WTC11 (cell line): ENCODE results near the gene ITGB4.

Experiments used
- AFF4 ChIP-seq: sonication (generic); formaldehyde crosslinking; IDR thresholded peaks from 2 replicates; pipeline ENCODE4 v1.8.1; 2023; ENCODE audit warnings: mild to moderate bottlenecking, missing genetic modification reagents, borderline replicate concordance
- ATF2 ChIP-seq: sonication (generic); formaldehyde crosslinking; IDR thresholded peaks from 2 replicates; pipeline ENCODE4 v1.8.1; 2022; ENCODE audit warnings: low read depth, missing genetic modification reagents, borderline replicate concordance
- ATF6 ChIP-seq: sonication (generic); formaldehyde crosslinking; IDR thresholded peaks from 2 replicates; pipeline ENCODE4 v1.8.1; 2023; ENCODE audit warnings: mild to moderate bottlenecking, missing genetic modification reagents
- CTCF ChIP-seq: fragments of 200-600 bp; IDR thresholded peaks from 2 replicates; pipeline ENCODE4 v1.8.0; 2022; ENCODE audit warnings: antibody characterized with exemption
- E2F4 ChIP-seq: sonication (generic); formaldehyde crosslinking; IDR thresholded peaks from 2 replicates; pipeline ENCODE4 v1.8.1; 2022; ENCODE audit warnings: low read depth, mild to moderate bottlenecking, moderate library complexity, missing genetic modification reagents, borderline replicate concordance
- ERG ChIP-seq: fragments of 250-450 bp; sonication (Bioruptor Pico); IDR thresholded peaks from 2 replicates; pipeline ENCODE4 v1.8.0; 2021; ENCODE audit warnings: mild to moderate bottlenecking
- ETV6 ChIP-seq: sonication (generic); formaldehyde crosslinking; IDR thresholded peaks from 2 replicates; pipeline ENCODE4 v1.8.1; 2022; ENCODE audit warnings: mild to moderate bottlenecking, missing genetic modification reagents
- JAZF1 ChIP-seq: fragments of 250-450 bp; sonication (Bioruptor Pico); IDR thresholded peaks from 2 replicates; pipeline ENCODE4 v1.9.0; 2021; ENCODE audit warnings: moderate library complexity, mild to moderate bottlenecking, inconsistent platforms
- JUN ChIP-seq: sonication (generic); formaldehyde crosslinking; IDR thresholded peaks from 2 replicates; pipeline ENCODE4 v1.8.0; 2023; ENCODE audit warnings: mild to moderate bottlenecking, missing genetic modification reagents
- SMAD3 ChIP-seq: sonication (generic); formaldehyde crosslinking; IDR thresholded peaks from 2 replicates; pipeline ENCODE4 v1.8.0; 2022; ENCODE audit warnings: missing genetic modification reagents, mild to moderate bottlenecking, borderline replicate concordance
- SP1 ChIP-seq: sonication (generic); formaldehyde crosslinking; conservative IDR thresholded peaks from 2 replicates; pipeline ENCODE4 v1.8.1; 2022; ENCODE audit warnings: missing genetic modification reagents
- TEAD1 ChIP-seq: sonication (generic); formaldehyde crosslinking; IDR thresholded peaks from 2 replicates; pipeline ENCODE4 v1.8.0; 2022; ENCODE audit warnings: mild to moderate bottlenecking, missing genetic modification reagents
- USF1 ChIP-seq: sonication (generic); formaldehyde crosslinking; IDR thresholded peaks from 2 replicates; pipeline ENCODE4 v1.8.0; 2022; ENCODE audit warnings: mild to moderate bottlenecking, missing genetic modification reagents

GRCh38 chr17:75739174-75739573 lies 17.9 kb downstream of the ITGB4 start:
- no peak for TF ChIP-seq CTCF
- TF ChIP-seq JAZF1 (CRISPR knock-in tag): no peak
- no peak for TF ChIP-seq ETV6 (CRISPR knock-in tag)
- no peak for TF ChIP-seq E2F4 (CRISPR knock-in tag)
- no peak for TF ChIP-seq SP1 (CRISPR knock-in tag)
- TF ChIP-seq TEAD1 (CRISPR knock-in tag): no peak
- TF ChIP-seq SMAD3 (CRISPR knock-in tag): no peak
- no peak for TF ChIP-seq AFF4 (CRISPR knock-in tag)
- no peak for TF ChIP-seq ATF6 (CRISPR knock-in tag)
- TF ChIP-seq USF1 (CRISPR knock-in tag): no peak
- TF ChIP-seq ERG (CRISPR knock-in tag): no peak
- no peak for TF ChIP-seq ATF2 (CRISPR knock-in tag)
- no peak for TF ChIP-seq JUN (CRISPR knock-in tag)
